ENCODE data around the gene FOXF2.

Gene FOXF2

DNA sequence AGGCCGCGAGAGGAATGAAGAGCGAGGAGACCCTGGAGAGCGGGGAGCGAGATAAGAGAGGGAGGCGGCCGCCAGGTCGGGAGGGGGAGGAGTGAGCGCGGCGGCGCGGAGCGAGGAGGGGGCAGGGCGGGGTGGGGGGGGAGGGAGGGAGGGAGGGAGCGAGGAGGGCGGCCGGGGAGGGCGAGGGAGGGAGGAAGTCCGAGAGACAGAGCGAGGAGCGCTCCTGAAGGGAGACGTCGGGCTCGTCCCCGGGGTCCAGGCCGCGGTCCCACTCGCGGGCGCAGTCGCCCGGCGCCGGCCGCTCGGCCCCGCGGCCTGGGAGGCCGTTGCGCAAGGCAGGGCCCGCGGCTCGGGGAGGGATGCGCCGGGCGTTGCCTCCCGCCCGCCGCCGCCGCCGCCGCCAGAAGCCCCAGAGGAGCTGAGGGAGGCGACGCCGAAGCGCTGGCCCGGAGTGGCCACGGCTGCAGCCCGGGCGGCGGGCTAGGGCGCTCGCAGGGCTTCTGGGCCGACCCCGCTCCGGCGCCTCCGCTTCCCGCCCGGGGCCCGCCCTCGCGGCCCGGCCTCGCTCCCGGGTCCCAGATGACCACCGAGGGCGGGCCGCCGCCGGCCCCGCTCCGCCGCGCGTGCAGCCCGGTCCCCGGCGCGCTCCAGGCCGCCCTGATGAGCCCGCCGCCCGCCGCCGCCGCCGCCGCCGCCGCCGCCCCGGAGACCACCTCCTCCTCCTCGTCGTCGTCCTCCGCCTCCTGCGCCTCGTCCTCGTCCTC is at the start of gene FOXF2:
Gene FOXF2, plus strand, starts transcription at position 208 of the 764 bp plus-strand sequence. Its CDS starts 372 bp downstream, at position 580.
- no peak for TF ChIP-seq GATA3 (IDR thresholded peaks at IDR 0.05; ENCODE audit: low read depth, low read length)

DNA sequence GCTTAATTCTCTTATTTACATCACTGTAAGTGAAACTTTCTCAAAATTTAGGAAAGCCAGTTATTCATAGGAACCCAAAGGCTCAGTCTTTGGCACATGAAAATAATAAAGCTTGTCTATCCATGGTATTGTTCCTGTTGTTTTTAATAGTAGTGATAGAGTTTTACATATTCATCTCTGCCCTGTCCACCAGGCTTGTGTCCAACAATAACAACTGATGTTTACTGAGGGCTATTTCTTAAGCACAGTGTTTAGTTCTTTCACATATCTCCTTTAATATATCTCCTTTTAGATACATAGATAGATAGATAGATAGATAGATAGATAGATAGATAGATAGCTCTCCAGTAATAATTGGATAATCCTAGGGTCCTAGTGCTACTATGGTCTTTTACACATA is 43.3 kb upstream of the FOXF2 start:
- no peak for TF ChIP-seq GATA2 (IDR thresholded peaks at IDR 0.05; ENCODE audit: low read depth, low read length)
- TF ChIP-seq GATA3 (IDR thresholded peaks at IDR 0.05; ENCODE audit: low read depth, low read length) = no peak

- no peak for TF ChIP-seq GATA3 (IDR thresholded peaks at IDR 0.05; ENCODE audit: low read depth, low read length)
- no peak for TF ChIP-seq GATA2 (IDR thresholded peaks at IDR 0.05; ENCODE audit: low read depth, low read length)
Observed at GRCh38 chr6:1346558-1347091, 42.8 kb upstream of the FOXF2 start.

DNA sequence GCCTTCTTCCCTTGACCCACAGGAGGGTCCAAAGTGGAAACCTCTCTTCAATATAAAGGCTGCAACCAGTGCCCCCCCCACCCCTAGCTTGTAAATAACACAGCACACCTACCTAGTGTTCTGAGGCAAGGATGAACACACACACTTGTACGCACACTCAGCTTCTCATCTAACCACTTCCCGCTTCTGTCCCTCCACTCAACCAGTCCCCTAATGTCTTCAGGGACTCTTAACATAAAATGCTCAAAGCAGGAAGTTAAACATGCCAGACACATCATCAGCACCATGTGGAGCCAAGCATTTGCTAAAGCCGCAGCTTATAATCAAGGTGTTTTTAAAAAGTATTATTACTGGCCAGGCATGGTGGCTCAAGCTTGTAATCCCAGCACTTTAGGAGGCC is 42.2 kb upstream of the FOXF2 start:
- TF ChIP-seq GATA3 (IDR thresholded peaks at IDR 0.05; ENCODE audit: low read depth, low read length) = no peak
- TF ChIP-seq GATA2 (IDR thresholded peaks at IDR 0.05; ENCODE audit: low read depth, low read length) = no peak

DNA sequence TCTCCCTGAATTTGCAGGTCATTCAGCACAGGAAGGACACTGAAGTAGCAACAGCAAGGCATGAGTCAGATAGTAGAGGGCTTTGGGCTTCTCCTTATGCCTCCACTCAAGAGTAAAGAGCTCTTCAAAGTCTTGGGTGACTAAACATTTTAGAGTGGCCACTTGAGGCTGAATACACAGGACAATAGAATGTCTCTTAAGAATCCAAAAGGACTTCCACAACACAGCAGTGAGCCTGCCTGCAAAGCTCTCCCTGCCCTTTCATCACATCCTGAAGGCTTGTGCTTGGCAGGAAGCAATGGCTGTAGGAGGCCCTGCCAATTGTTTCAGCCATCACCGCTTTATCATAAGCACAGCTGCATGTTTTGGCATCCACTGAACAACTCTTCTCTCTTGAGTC is 40.7 kb upstream of the FOXF2 start:
- no peak for TF ChIP-seq GATA3 (IDR thresholded peaks at IDR 0.05; ENCODE audit: low read depth, low read length)
- no peak for TF ChIP-seq GATA2 (IDR thresholded peaks at IDR 0.05; ENCODE audit: low read depth, low read length)

DNA sequence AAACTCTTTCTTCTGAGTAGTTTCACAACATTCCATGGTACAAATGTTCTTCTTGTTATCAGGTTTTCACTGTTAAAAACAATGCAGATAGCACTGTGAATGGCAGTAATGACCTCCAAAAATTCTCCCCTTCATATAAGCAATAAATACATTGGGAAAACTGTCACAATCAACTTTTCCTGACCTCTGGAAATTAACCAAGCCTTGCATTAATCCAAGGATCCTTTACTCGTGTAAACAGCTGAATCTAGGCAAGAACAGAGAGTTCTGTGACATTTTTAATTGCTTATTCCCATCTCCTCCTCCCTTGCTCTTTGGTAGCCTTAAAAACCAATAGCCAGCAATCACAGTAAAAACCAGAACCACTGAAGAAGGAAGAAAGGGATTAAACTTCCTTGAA is 39.7 kb upstream of the FOXF2 start:
- TF ChIP-seq GATA2 (IDR thresholded peaks at IDR 0.05; ENCODE audit: low read depth, low read length) (no peak), GATA3 (IDR thresholded peaks at IDR 0.05; ENCODE audit: low read depth, low read length) (no peak)

DNA sequence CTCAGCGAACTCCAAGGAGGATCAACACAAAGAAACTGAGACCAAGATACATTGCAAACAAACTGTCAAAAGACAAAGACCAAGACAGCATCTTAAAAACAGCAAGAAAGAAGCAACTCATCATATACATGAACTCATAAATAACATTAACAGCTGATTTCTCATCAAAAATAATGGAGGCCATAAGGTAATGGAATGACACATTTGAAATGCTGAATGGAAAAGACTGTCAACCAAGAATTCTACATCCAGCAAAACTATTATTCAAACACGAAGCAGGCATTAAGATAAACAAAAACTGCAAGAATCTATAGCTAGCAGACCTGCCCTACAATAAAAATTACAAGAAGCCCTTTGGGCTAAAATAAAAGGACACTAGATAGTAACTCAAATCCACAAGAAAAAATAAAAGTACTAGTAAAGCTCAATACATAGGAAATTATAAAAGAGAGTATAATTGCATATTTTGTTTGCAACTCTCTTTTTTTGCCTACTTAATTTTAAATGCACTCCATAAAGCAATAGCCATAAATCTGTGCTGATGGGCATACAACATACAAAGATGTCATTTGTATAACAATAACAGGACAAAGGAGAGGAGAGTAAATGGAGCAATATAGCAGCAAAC is 37.9 kb upstream of the FOXF2 start:
- no peak for TF ChIP-seq GATA2 (IDR thresholded peaks at IDR 0.05; ENCODE audit: low read depth, low read length)
- TF ChIP-seq GATA3 (IDR thresholded peaks at IDR 0.05; ENCODE audit: low read depth, low read length) = no peak

GRCh38 chr6:1362643-1363042 is 26.7 kb upstream of the FOXF2 start:
- TF ChIP-seq GATA2 (IDR thresholded peaks at IDR 0.05; ENCODE audit: low read depth, low read length) = no peak
- TF ChIP-seq GATA3 (IDR thresholded peaks at IDR 0.05; ENCODE audit: low read depth, low read length) = no peak

GRCh38 chr6:1363298-1363697 is 26.1 kb upstream of the FOXF2 start:
- no peak for TF ChIP-seq GATA3 (IDR thresholded peaks at IDR 0.05; ENCODE audit: low read depth, low read length)
- TF ChIP-seq GATA2 (IDR thresholded peaks at IDR 0.05; ENCODE audit: low read depth, low read length) = no peak

- TF ChIP-seq GATA2 (IDR thresholded peaks at IDR 0.05; ENCODE audit: low read depth, low read length) = no peak
- TF ChIP-seq GATA3 (IDR thresholded peaks at IDR 0.05; ENCODE audit: low read depth, low read length) = no peak
Observed at GRCh38 chr6:1363729-1364572, 25.4 kb upstream of the FOXF2 start.

DNA sequence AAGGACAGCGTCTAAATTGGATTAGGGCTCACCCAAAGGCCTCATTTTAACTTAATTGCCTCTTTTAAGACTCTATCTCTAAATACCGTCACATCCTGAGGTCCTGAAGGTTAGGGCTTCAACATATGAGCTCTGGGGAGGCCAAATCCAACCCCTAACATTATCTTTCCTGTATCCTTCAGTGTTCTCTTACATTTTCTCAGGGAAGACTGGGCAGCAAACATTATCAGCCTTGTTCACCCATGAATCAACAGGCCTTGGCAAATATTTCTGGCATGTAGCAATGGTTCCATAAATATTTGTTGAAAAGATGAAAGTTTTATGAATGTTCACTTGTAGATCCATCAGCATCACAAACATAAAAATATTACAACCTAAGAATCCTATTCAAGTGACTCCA is 24.6 kb upstream of the FOXF2 start:
- TF ChIP-seq GATA2 (IDR thresholded peaks at IDR 0.05; ENCODE audit: low read depth, low read length) (no peak), GATA3 (IDR thresholded peaks at IDR 0.05; ENCODE audit: low read depth, low read length) (no peak)

- no peak for TF ChIP-seq GATA3 (IDR thresholded peaks at IDR 0.05; ENCODE audit: low read depth, low read length)
- TF ChIP-seq GATA2 (IDR thresholded peaks at IDR 0.05; ENCODE audit: low read depth, low read length) = no peak
Observed at GRCh38 chr6:1365686-1366085, 23.7 kb upstream of the FOXF2 start.

DNA sequence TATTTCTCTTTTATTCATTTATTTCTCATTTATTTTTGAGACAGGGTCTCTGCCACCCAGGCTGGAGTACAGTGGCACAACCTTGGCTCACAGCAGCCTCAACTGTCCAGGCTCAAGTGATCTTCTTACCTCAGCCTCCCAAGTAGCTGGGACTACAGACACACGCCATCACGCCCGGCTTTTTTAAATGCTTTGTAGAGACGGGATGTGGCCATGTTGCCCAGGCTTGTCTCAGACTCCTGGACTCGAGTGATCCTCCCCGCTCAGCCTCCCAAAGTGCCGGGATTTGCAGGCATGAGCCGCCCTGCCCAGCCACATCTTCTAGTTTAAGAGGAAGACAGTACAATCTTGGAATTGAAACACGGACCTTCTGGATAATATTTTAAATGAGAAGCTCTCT is 21.6 kb upstream of the FOXF2 start:
- no peak for TF ChIP-seq GATA3 (IDR thresholded peaks at IDR 0.05; ENCODE audit: low read depth, low read length)
- no peak for TF ChIP-seq GATA2 (IDR thresholded peaks at IDR 0.05; ENCODE audit: low read depth, low read length)

DNA sequence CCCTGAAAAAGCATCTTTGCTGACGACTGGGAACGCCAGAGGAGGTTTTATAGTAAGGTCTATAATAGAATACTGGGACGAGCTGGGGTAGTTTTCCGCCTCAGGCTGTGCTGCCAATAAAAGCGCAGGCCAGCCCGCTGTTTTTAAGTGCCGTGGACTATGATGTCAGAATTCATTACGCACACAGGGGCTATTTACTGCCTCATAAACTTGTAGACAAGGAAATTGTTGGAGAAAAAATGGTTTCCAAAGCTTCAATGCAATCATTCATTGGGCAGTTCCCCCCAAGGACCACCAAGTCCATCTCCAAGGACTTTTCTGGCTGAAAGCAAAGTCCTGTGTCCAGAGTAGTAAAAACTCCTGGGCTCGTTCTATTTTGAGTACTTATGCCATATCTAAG is 20.4 kb upstream of the FOXF2 start:
- no peak for TF ChIP-seq GATA2 (IDR thresholded peaks at IDR 0.05; ENCODE audit: low read depth, low read length)
- no peak for TF ChIP-seq GATA3 (IDR thresholded peaks at IDR 0.05; ENCODE audit: low read depth, low read length)

All from SH-SY5Y (cell line).